ENCODE measurements around the gene TMEM178B. TPM values are rescaled to one million over a fixed set of nuclear protein-coding genes. Genes with fewer than 3 reads are reported as not detected.

TMEM178B gene
- total and polyA plus RNA-seq, 9 of the 15 experiments (the other 6 are each of a cell fraction or from before 2014, with no cell fraction given): under 0.01 to 0.03 (median 0.01) TPM; not detected in 5

DNA sequence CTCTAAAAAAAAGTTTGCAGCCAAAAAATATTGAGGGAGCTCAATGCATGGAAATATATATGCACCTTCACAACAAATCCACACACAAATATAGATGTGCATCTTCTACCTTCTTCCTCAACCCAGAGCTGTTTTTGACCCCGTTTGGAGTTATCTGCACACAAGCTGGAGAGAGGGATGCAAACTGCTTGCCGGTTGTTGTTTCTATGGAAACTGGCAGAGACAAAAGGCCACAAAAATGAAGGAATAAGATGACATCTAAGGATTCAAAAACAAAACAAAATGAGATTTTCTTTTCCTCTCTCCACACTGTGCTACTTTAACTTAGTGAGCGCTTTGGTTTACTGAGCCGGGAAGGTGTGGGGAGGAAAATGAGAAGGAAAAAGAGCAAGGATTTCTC is 267.1 kb downstream of the TMEM178B start (continued):
- TF ChIP-seq, protein P1, sequence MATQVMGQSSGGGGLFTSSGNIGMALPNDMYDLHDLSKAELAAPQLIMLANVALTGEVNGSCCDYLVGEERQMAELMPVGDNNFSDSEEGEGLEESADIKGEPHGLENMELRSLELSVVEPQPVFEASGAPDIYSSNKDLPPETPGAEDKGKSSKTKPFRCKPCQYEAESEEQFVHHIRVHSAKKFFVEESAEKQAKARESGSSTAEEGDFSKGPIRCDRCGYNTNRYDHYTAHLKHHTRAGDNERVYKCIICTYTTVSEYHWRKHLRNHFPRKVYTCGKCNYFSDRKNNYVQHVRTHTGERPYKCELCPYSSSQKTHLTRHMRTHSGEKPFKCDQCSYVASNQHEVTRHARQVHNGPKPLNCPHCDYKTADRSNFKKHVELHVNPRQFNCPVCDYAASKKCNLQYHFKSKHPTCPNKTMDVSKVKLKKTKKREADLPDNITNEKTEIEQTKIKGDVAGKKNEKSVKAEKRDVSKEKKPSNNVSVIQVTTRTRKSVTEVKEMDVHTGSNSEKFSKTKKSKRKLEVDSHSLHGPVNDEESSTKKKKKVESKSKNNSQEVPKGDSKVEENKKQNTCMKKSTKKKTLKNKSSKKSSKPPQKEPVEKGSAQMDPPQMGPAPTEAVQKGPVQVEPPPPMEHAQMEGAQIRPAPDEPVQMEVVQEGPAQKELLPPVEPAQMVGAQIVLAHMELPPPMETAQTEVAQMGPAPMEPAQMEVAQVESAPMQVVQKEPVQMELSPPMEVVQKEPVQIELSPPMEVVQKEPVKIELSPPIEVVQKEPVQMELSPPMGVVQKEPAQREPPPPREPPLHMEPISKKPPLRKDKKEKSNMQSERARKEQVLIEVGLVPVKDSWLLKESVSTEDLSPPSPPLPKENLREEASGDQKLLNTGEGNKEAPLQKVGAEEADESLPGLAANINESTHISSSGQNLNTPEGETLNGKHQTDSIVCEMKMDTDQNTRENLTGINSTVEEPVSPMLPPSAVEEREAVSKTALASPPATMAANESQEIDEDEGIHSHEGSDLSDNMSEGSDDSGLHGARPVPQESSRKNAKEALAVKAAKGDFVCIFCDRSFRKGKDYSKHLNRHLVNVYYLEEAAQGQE (IDR thresholded peaks at IDR 0.05; ENCODE audit: borderline replicate concordance): no peak
- TF ChIP-seq, protein P1 (CRISPR knock-in tag; IDR thresholded peaks at IDR 0.05; ENCODE audit: low read depth): no peak
- no peak for TF ChIP-seq ZNF561 (CRISPR knock-in tag; conservative IDR thresholded peaks at IDR 0.05)
- no peak for TF ChIP-seq IRF2 (CRISPR knock-in tag; IDR thresholded peaks at IDR 0.05)
